Peyer's patch (tissue), 4 donors: ENCODE results near the gene INHBA.

Experiments
- CTCF ChIP-seq, 6 experiments: fragments of 450-650 bp in 4 of 6; fragments of 200-600 bp in 2 of 6; sonication (generic) in 1 of 6; IDR thresholded peaks; one replicate each; pipeline ENCODE4 v1.5.1; 2017 to 2019; ENCODE audit warnings: antibody characterized with exemption in 6 of 6, mild to moderate bottlenecking in 3 of 6, moderate library complexity in 1 of 6
- POLR2A ChIP-seq, 2 donors: fragments of 450-650 bp; IDR thresholded peaks; one replicate each; pipeline ENCODE4 v1.5.1; 2017; ENCODE audit warnings: antibody characterized with exemption in 2 of 2, mild to moderate bottlenecking in 2 of 2, moderate library complexity in 2 of 2

- TF ChIP-seq POLR2A (IDR thresholded peaks at IDR 0.05) (no peak), CTCF (IDR thresholded peaks at IDR 0.05) (no peak)
Measured at GRCh38 chr7:41730161-41730560, 27.3 kb upstream of the INHBA start.
